Measurements from ENCODE around the gene RPL15.
"Not testable (repeated sequence)": the region's sequence is repeated elsewhere in the genome, so short reads cannot be mapped to it uniquely, and the experiment has no call there.

Gene RPL15

GRCh38 chr3:23894254-23895061, 22.5 kb upstream of the RPL15 start:
- no peak for DNase-seq

GRCh38 chr3:23895181-23895580, 21.8 kb upstream of the RPL15 start:
- DNase-seq = no peak

GRCh38 chr3:23900744-23901143, 16.2 kb upstream of the RPL15 start:
- no peak for DNase-seq

GRCh38 chr3:23904545-23904944, 12.4 kb upstream of the RPL15 start:
- no peak for DNase-seq

- DNase-seq = no peak
Measured at GRCh38 chr3:23909341-23909740, 7.6 kb upstream of the RPL15 start.

- DNase-seq = no peak
Measured at GRCh38 chr3:23911397-23911796, 5.5 kb upstream of the RPL15 start.

GRCh38 chr3:23912335-23912734, 4.6 kb upstream of the RPL15 start:
- not testable (repeated sequence) for DNase-seq

GRCh38 chr3:23913182-23913581, 3.8 kb upstream of the RPL15 start:
- DNase-seq = no peak

GRCh38 chr3:23913873-23914743, 2.8 kb upstream of the RPL15 start:
- DNase-seq = no peak

- no peak for DNase-seq
Measured at GRCh38 chr3:23915537-23916108, 1.3 kb upstream of the RPL15 start.

- DNase-seq = no peak
Measured at GRCh38 chr3:23916152-23916885, 613 bp upstream of the RPL15 start.

- not testable (repeated sequence) for DNase-seq
Measured at GRCh38 chr3:23917679-23918303, 859 bp downstream of the RPL15 start.

- not testable (repeated sequence) for DNase-seq
Measured at GRCh38 chr3:23918331-23918730, 1.4 kb downstream of the RPL15 start.

GRCh38 chr3:23919628-23920027, 2.7 kb downstream of the RPL15 start:
- no peak for DNase-seq

GRCh38 chr3:23920151-23920655, 3.3 kb downstream of the RPL15 start:
- no peak for DNase-seq

GRCh38 chr3:23921052-23921511, 4.2 kb downstream of the RPL15 start:
- DNase-seq = no peak

GRCh38 chr3:23923786-23924185, 6.9 kb downstream of the RPL15 start:
- no peak for DNase-seq

- no peak for DNase-seq
Measured at GRCh38 chr3:23926246-23926645, 9.3 kb downstream of the RPL15 start.

GRCh38 chr3:23926736-23927135, 9.8 kb downstream of the RPL15 start:
- no peak for DNase-seq

- no peak for DNase-seq
Measured at GRCh38 chr3:23928524-23928923, 11.6 kb downstream of the RPL15 start.

GRCh38 chr3:23931597-23931996, 14.7 kb downstream of the RPL15 start:
- no peak for DNase-seq

- DNase-seq = no peak
Measured at GRCh38 chr3:23932571-23932970, 15.6 kb downstream of the RPL15 start.

Data from T1000 (cell line).